Spleen (tissue), 7 donors: Measurements from ENCODE around the gene C1orf232.

Experiments used
- CTCF ChIP-seq, 11 experiments: fragments of 200-600 bp in 7 of 11; fragments of 450-650 bp in 4 of 11; sonication (generic) in 4 of 11; IDR thresholded peaks in 8 of 11; conservative IDR thresholded peaks in 3 of 11; 1 replicate in 7 of 11; 2 replicates in 4 of 11; pipeline versions ENCODE4 v1.4.0 to v1.8.0; 2016 to 2021; ENCODE audit warnings: antibody characterized with exemption in 11 of 11, inconsistent platforms in 4 of 11, mild to moderate bottlenecking in 1 of 11
- POLR2A ChIP-seq, 3 donors: fragments of 450-650 bp; IDR thresholded peaks; one replicate each; pipeline ENCODE4 v1.5.1; 2017; ENCODE audit warnings: antibody characterized with exemption in 3 of 3, mild to moderate bottlenecking in 1 of 3
- donor health status: DM: no; HTN: no; CAD: no; lungs with moderate emphysema.
- donor health status: DM: no; HTN: no; CAD: no.
- donor health status: DM: no; HTN: no; CAD: no.

DNA sequence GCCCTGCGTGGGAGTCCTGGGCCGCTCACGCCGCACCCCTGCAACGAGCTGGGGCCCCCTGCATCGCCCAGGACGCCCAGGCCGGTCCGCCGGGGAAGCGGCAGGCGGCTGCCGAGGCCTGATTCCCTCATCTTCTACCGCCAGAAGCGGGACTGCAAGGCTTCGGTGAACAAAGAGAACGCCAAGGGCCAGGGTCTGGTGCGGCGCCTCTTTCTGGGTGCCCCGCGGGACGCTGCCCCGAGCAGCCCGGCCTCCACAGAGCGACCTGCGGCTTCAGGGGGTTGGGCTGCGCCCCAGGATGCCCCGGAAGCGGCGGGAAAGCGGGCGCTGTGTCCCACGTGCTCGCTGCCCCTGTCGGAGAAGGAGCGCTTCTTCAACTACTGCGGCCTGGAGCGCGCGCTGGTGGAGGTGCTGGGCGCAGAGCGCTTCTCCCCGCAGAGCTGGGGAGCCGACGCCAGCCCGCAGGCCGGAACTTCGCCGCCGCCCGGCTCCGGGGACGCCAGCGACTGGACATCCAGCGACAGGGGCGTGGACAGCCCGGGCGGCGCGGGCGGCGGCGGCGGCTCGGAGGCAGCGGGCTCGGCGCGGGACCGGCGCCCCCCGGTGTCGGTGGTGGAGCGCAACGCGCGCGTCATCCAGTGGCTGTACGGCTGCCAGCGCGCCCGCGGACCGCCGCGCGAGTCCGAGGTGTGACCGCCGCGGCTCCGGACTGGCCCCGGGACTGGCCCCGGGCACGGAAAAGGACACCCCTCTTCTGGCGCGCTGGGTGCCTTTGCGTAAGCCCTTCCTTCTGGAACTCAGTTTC is 7.1 kb downstream of the C1orf232 start:
- TF ChIP-seq CTCF (IDR thresholded peaks at IDR 0.05 in 8 of 11, conservative IDR thresholded peaks at IDR 0.05 in 3 of 11) = peak in 2 of 11 experiments; percentile 23 to 32
- no peak for TF ChIP-seq POLR2A (IDR thresholded peaks at IDR 0.05)
